ENCODE measurements around the gene PARL. TPM values are rescaled to one million over a fixed set of nuclear protein-coding genes. Genes with fewer than 3 reads are reported as not detected.

The PARL gene
- total RNA-seq, 1 experiment from 2014 or later = 91.3 TPM

GRCh38 chr3:183904833-183905780 lies 20.4 kb upstream of the PARL start:
- no peak for TF ChIP-seq CTCF (IDR thresholded peaks at IDR 0.05; ENCODE audit: insufficient read depth in 1 of 2, low read depth in 1 of 2, low read length in 1 of 2, severe bottlenecking in 1 of 2, unreplicated experiment in 1 of 2)
- Mint-ChIP-seq H3K4me1 (ENCODE audit: low read depth, unreplicated experiment) (no peaks in the 10 kb centered on the region), H3K9me3 (ENCODE audit: unreplicated experiment) (peaks cover 5% of the 10 kb centered on the region), H3K27ac (ENCODE audit: unreplicated experiment) (no peak overlapping the region), H3K27me3 (ENCODE audit: insufficient read depth, unreplicated experiment) (no peaks in the 10 kb centered on the region), H3K36me3 (ENCODE audit: insufficient read depth, unreplicated experiment) (no peaks in the 10 kb centered on the region), H3K4me3 (ENCODE audit: unreplicated experiment) (no peak overlapping the region)
- intact Hi-C loops (cut with micrococcal nuclease; ENCODE audit: unreplicated experiment) = loop anchor here (2.0 kb wide), 1 partner anchor 112 kb away; the partner anchor contains the start of gene ABCC5
- DNase-seq = no peak
- H3K4me3 ChIP-seq (ENCODE audit: low read depth, low read length) = no peak overlapping the region
- H3K27me3 ChIP-seq (replicated peaks; ENCODE audit: control insufficient read depth, insufficient read depth, low read length) = no peaks in the 10 kb centered on the region
- CTCF ChIA-PET = interaction anchor here (0.6 to 0.7 kb wide), 2 partner anchors 8 to 210 kb away, joined by 3 to 4 read pairs; no protein-coding TSS in a partner anchor
- H3K4me1 ChIP-seq = peaks cover 11% of the 10 kb centered on the region
- H3K9me3 ChIP-seq = 0 out of 2 replicates have a peak, but pooled peaks cover 4% of the 10 kb centered on the region
- H3K36me3 ChIP-seq (ENCODE audit: control insufficient read depth, insufficient read depth, low read length) = no peaks in the 10 kb centered on the region
- POLR2A ChIA-PET = no interaction called here
- no TSS peak for BruUV-seq (replicated peaks)

- Histone ChIP-seq H3K36me3 (ENCODE audit: control insufficient read depth, insufficient read depth, low read length) (no peaks in the 10 kb centered on the region), H3K27me3 (replicated peaks; ENCODE audit: control insufficient read depth, insufficient read depth, low read length) (no peaks in the 10 kb centered on the region), H3K4me3 (ENCODE audit: low read depth, low read length) (no peak overlapping the region), H3K9me3 (0 out of 2 replicates have a peak, but pooled peaks cover 4% of the 10 kb centered on the region), H3K4me1 (peaks cover 13% of the 10 kb centered on the region)
- TF ChIP-seq CTCF (IDR thresholded peaks at IDR 0.05; ENCODE audit: insufficient read depth in 1 of 2, low read depth in 1 of 2, low read length in 1 of 2, severe bottlenecking in 1 of 2, unreplicated experiment in 1 of 2) = no peak
- DNase-seq = no peak
- intact Hi-C loops (cut with micrococcal nuclease; ENCODE audit: unreplicated experiment) = loop anchor here (5.0 kb wide), 1 partner anchor 234 kb away; no protein-coding TSS in a partner anchor
- no peaks in the 10 kb centered on the region for H3K4me1 Mint-ChIP-seq (ENCODE audit: low read depth, unreplicated experiment)
- no peaks in the 10 kb centered on the region for H3K27me3 Mint-ChIP-seq (ENCODE audit: insufficient read depth, unreplicated experiment)
- no peaks in the 10 kb centered on the region for H3K36me3 Mint-ChIP-seq (ENCODE audit: insufficient read depth, unreplicated experiment)
- CTCF ChIA-PET = interaction anchor here (1.1 to 1.6 kb wide), 2 partner anchors 13 to 117 kb away, joined by 3 to 5 read pairs; partner anchors contain the start of gene PARL
- POLR2A ChIA-PET = no interaction called here
- peaks cover 8% of the 10 kb centered on the region for H3K9me3 Mint-ChIP-seq (ENCODE audit: unreplicated experiment)
- no TSS peak for BruUV-seq (replicated peaks)
- H3K4me3 Mint-ChIP-seq (ENCODE audit: unreplicated experiment) = no peak overlapping the region
- H3K27ac Mint-ChIP-seq (ENCODE audit: unreplicated experiment) = no peak overlapping the region
Observed at GRCh38 chr3:183898028-183898431, 13.3 kb upstream of the PARL start.

GRCh38 chr3:183897606-183898005 lies 12.9 kb upstream of the PARL start:
- Mint-ChIP-seq H3K4me1 (ENCODE audit: low read depth, unreplicated experiment) (no peaks in the 10 kb centered on the region), H3K27me3 (ENCODE audit: insufficient read depth, unreplicated experiment) (no peaks in the 10 kb centered on the region), H3K36me3 (ENCODE audit: insufficient read depth, unreplicated experiment) (no peaks in the 10 kb centered on the region), H3K27ac (ENCODE audit: unreplicated experiment) (no peak overlapping the region), H3K9me3 (ENCODE audit: unreplicated experiment) (peaks cover 8% of the 10 kb centered on the region), H3K4me3 (ENCODE audit: unreplicated experiment) (no peak overlapping the region)
- BruUV-seq (replicated peaks) = no TSS peak
- Histone ChIP-seq H3K4me3 (ENCODE audit: low read depth, low read length) (no peak overlapping the region), H3K27me3 (replicated peaks; ENCODE audit: control insufficient read depth, insufficient read depth, low read length) (no peaks in the 10 kb centered on the region), H3K9me3 (0 out of 2 replicates have a peak, but pooled peaks cover 4% of the 10 kb centered on the region), H3K36me3 (ENCODE audit: control insufficient read depth, insufficient read depth, low read length) (no peaks in the 10 kb centered on the region), H3K4me1 (peaks cover 15% of the 10 kb centered on the region)
- ChIA-PET CTCF (interaction anchor here (1.1 to 1.6 kb wide), 2 partner anchors 13 to 118 kb away, joined by 3 to 5 read pairs; partner anchors contain the start of gene PARL), POLR2A (no interaction called here)
- no peak for TF ChIP-seq CTCF (IDR thresholded peaks at IDR 0.05; ENCODE audit: insufficient read depth in 1 of 2, low read depth in 1 of 2, low read length in 1 of 2, severe bottlenecking in 1 of 2, unreplicated experiment in 1 of 2)
- DNase-seq = no peak
- intact Hi-C loops (cut with micrococcal nuclease; ENCODE audit: unreplicated experiment) = loop anchor here (5.0 kb wide), 1 partner anchor 235 kb away; no protein-coding TSS in a partner anchor
